Prostate gland (tissue), 2 donors: ENCODE results near the gene DRC1. TPM values are rescaled to one million over a fixed set of nuclear protein-coding genes. Genes with fewer than 3 reads are reported as not detected.

ENCODE experiments used
- DNase-seq: peaks from one replicate; pipeline ENCODE4 v3.0.0-alpha.2; 2019; ENCODE audit warnings: low spot score
- H3K27ac ChIP-seq, 2 donors: fragments of 200-600 bp; sonication (generic); 2 replicates each; pipeline ENCODE4 v1.5.1; 2017 to 2019
- H3K27me3 ChIP-seq: fragments of 200-600 bp; sonication (generic); replicated peaks from 2 replicates; pipeline ENCODE4 v1.5.1; 2019; ENCODE audit not compliant: insufficient read depth
- H3K36me3 ChIP-seq, 2 donors: fragments of 200-600 bp; sonication (generic); 1 replicate in 1 of 2; 2 replicates in 1 of 2; pipeline versions ENCODE4 v1.5.1 to v1.8.1; 2017 to 2019
- H3K4me1 ChIP-seq: fragments of 200-600 bp; sonication (generic); replicated peaks from 2 replicates; pipeline ENCODE4 v1.5.1; 2019
- H3K4me3 ChIP-seq, 2 donors: fragments of 200-600 bp; sonication (generic); 2 replicates each; pipeline ENCODE4 v1.5.1; 2017 to 2019
- H3K9me3 ChIP-seq: fragments of 200-600 bp; sonication (generic); 2 replicates; pipeline ENCODE4 v1.5.1; 2017
- POLR2A ChIP-seq: fragments of 450-650 bp; IDR thresholded peaks from one replicate; pipeline ENCODE4 v1.6.1; 2016; ENCODE audit warnings: antibody characterized with exemption, mild to moderate bottlenecking
- POLR2AphosphoS5 ChIP-seq: sonication (generic); formaldehyde crosslinking; IDR thresholded peaks from one replicate; pipeline ENCODE4 v1.6.1; 2017; ENCODE audit warnings: antibody characterized with exemption
- WGBS: methylation state at CpG from one replicate; pipeline ENCODE4 v1.1.5; 2018; 5-methylcytosine and 5-hydroxymethylcytosine counted together
- intact Hi-C: fragments of 100-400 bp; cut with DNase I; formaldehyde crosslinking; loops from one replicate; pipeline ENCODE4 v1.14.2; 2022
- total RNA-seq, 2 donors: library from RNA; depleted of rRNA; stranded (reverse); fragments of >200 nt; gene quantifications; one replicate each; pipeline ENCODE4 v1.1.0, GENCODE V29; 2016
- TF ChIP-seq, protein P1 (sequence below), 4 experiments: fragments of 200-600 bp in 2 of 4; fragments of 450-650 bp in 2 of 4; sonication (generic) in 2 of 4; IDR thresholded peaks; 1 replicate in 3 of 4; 2 replicates in 1 of 4; pipeline ENCODE4 v1.5.1; 2016 to 2019; ENCODE audit warnings: antibody characterized with exemption in 4 of 4, mild to moderate bottlenecking in 2 of 4, moderate library complexity in 2 of 4

DRC1 gene
- total RNA-seq, 2 donors from 2014 or later: 3.8 TPM; not detected in 1

DNA sequence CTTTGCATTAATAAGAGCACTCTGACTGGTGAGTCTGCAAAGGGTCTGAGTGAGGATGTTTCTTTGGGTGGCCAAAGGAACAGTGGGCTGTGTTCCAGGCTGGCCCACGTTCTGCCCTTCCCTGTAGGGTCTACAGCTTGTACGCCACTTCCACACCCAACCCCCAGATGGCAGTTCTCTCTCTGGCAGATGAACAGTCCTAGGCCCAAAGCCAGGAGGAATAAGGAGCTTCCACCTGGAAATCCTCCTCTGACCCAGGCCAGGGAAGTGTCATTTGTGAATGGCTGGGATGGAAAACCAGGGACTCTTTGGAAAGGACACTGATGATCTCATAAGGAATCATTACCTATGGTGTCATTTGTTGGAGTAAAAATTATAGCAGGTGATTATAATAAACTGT lies 69.6 kb downstream of the DRC1 start:
- TF ChIP-seq POLR2A: no peak
- TF ChIP-seq, protein P1, sequence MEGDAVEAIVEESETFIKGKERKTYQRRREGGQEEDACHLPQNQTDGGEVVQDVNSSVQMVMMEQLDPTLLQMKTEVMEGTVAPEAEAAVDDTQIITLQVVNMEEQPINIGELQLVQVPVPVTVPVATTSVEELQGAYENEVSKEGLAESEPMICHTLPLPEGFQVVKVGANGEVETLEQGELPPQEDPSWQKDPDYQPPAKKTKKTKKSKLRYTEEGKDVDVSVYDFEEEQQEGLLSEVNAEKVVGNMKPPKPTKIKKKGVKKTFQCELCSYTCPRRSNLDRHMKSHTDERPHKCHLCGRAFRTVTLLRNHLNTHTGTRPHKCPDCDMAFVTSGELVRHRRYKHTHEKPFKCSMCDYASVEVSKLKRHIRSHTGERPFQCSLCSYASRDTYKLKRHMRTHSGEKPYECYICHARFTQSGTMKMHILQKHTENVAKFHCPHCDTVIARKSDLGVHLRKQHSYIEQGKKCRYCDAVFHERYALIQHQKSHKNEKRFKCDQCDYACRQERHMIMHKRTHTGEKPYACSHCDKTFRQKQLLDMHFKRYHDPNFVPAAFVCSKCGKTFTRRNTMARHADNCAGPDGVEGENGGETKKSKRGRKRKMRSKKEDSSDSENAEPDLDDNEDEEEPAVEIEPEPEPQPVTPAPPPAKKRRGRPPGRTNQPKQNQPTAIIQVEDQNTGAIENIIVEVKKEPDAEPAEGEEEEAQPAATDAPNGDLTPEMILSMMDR (IDR thresholded peaks at IDR 0.05): no peak
- no peak for TF ChIP-seq POLR2AphosphoS5

DNA sequence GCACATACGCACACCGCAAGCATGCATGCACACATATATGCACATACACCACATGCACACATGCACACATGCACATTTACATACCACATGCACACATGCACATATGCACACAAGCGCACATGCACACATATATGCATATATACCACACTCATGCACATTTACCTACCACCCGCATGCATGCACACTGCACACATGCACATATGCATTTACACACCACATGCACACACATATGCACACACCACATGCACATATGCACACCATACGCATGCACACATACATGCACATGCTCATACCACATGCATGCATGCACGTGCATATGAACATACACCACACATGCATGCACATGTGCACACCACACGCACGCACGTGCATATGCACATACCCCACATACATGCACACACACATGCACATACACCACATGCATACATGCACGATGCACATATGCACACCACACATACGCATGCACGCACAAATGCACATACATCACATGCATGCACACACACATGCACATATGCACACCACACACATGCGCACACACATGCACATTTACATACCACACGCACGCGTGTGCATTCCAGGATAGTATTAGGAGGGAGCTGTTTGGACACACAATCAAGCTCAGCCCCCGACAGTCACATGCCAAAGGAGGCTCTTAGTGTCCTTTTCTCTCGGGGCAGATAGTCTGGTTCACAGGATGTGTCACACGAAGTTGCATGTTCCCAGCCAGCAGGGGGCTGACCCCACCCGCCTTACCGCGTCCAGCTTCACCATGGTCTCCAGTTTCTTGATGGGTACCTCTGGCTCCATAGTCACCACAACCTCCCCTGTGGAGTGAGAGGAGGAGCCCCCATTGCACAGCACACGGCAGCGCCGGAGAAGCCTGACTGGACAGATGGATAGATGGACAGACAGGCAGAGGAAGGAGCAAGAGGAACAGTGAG lies 70.3 kb downstream of the DRC1 start:
- 83% methylated on average over 25 of the region's 25 CpGs for WGBS
- intact Hi-C loops: no loop called here

More for the DNA sequence above, 69.6 kb downstream of the DRC1 start:
- no peak for DNase-seq
- WGBS: 43% methylated on average over 2 of the region's 2 CpGs
- no peaks in the 10 kb centered on the region for H3K9me3 ChIP-seq
- H3K4me3 ChIP-seq: no peak overlapping the region
- no peaks in the 10 kb centered on the region for H3K27me3 ChIP-seq
- no peaks in the 10 kb centered on the region for H3K36me3 ChIP-seq
- no peak overlapping the region for H3K27ac ChIP-seq
- intact Hi-C loops: no loop called here
- H3K4me1 ChIP-seq: no peaks in the 10 kb centered on the region

GRCh38 chr2:26472821-26473655 lies 71.3 kb downstream of the DRC1 start:
- Histone ChIP-seq H3K4me1 (no peaks in the 10 kb centered on the region), H3K27me3 (no peaks in the 10 kb centered on the region), H3K27ac (no peak overlapping the region), H3K4me3 (no peak overlapping the region), H3K9me3 (no peaks in the 10 kb centered on the region), H3K36me3 (no peaks in the 10 kb centered on the region)
- DNase-seq: no peak
- intact Hi-C loops: no loop called here
- 91% methylated on average over 34 of the region's 34 CpGs for WGBS
- TF ChIP-seq POLR2A: no peak
- TF ChIP-seq, protein P1 (IDR thresholded peaks at IDR 0.05): no peak
- TF ChIP-seq POLR2AphosphoS5: no peak

More for the DNA sequence above, 70.3 kb downstream of the DRC1 start:
- Histone ChIP-seq H3K4me3 (no peak overlapping the region), H3K36me3 (no peaks in the 10 kb centered on the region), H3K27me3 (no peaks in the 10 kb centered on the region), H3K9me3 (no peaks in the 10 kb centered on the region), H3K27ac (no peak overlapping the region), H3K4me1 (no peaks in the 10 kb centered on the region)
- TF ChIP-seq, protein P1 (IDR thresholded peaks at IDR 0.05): no peak
- TF ChIP-seq POLR2A (no peak), POLR2AphosphoS5 (no peak)
- no peak for DNase-seq

DNA sequence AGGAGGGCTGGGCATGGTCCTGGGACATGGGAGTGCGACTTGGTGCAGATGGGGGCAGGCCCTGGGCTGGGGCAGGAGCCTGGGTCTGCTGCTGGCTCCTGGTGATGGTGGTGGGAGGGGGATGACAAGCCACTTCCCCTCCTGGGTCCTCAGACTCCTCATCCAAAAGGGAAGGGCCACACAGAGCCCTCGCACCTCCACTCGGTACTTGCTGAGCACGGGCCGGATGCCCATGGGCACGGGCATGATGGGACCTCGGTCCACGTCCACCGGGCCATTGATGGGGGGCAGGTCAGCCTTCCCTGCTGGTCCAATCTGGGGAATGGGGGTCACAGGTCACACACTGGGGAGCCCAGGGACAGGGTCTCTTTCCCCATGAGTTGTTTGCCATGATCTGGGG lies 72.1 kb downstream of the DRC1 start:
- WGBS: 87% methylated on average over 3 of the region's 9 CpGs
- intact Hi-C loops: no loop called here
- no peaks in the 10 kb centered on the region for H3K4me1 ChIP-seq
- H3K36me3 ChIP-seq: no peaks in the 10 kb centered on the region
- H3K27me3 ChIP-seq: no peaks in the 10 kb centered on the region
- no peak overlapping the region for H3K4me3 ChIP-seq
- TF ChIP-seq POLR2A (no peak), POLR2AphosphoS5 (no peak)
- TF ChIP-seq, protein P1 (IDR thresholded peaks at IDR 0.05): no peak
- H3K9me3 ChIP-seq: no peaks in the 10 kb centered on the region
- no peak for DNase-seq
- no peak overlapping the region for H3K27ac ChIP-seq
